ENCODE data around the gene GET4.

Gene GET4

DNA sequence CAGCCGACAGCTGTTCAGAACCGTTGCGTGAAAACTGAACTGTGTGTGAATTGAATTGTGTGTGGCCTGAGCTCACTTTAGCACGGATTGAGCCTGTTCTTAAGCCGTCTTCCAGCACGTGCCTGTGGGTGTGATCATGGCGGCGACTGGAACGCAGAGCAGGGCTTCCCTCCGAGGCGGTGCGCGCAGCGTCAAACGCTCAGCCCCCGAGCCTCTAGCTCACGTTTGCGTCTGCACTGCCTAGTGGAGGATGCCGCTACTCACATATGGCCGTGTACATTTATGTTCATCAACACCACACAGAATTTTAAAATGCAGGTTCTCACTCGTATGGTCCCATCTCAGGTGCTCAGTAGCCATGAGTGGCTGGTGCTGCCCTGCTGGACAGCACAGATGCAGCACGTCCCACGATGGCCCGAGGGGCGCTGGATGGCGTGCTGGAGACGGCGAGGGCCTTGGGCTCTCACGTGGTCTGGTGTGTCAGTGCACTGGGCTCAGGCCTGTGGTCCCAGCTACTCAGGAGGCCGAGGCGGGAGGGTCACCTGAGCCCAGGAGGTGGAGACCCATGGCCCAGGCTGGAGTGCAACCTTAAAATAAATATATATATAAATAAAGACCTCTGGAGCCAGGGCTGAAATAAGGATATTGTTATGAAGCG is 22.1 kb upstream of the GET4 start:
- H3K4me1 Mint-ChIP-seq (ENCODE audit: low read depth), result no peaks in the 10 kb centered on the region
- no peaks in the 10 kb centered on the region for H3K9me3 Mint-ChIP-seq
- no peak overlapping the region for H3K4me3 Mint-ChIP-seq
- no peak overlapping the region for H3K27ac Mint-ChIP-seq
- peaks cover 21% of the 10 kb centered on the region for H3K36me3 Mint-ChIP-seq (ENCODE audit: low read depth)
- no peaks in the 10 kb centered on the region for H3K27me3 Mint-ChIP-seq (ENCODE audit: low read depth)

DNA sequence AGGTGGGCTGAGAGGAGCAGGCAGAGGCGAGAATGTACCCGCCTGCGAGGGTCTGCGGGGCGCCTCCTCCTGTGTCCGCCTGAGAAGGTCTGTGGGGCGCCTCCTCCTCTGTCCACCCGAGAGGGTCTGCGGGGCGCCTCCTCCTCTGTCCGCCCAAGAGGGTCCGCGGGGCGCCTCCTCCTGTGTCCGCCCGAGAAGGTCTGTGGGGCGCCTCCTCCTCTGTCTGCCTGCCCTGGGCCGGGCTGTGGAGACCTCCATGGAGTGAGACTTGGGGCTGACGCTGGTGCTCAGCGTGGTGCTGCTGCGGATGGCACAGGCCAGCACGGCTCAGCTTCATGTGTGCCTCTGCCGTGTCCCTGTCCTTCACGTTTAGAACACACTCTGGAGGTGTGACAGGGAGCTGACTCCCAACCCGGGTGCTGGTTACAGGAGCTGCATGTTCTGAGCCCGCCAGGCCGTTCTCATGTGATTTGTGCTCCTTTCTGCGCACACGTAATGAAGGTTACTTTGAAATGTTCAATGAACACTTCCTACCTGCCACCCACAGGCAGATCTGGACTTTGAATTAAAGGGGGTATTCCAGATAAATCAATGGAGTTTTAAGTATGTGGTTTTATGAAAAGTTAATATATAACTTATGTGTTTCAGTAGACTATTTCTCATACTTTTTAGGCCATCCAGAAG is 20.5 kb upstream of the GET4 start:
- peaks cover 23% of the 10 kb centered on the region for H3K36me3 Mint-ChIP-seq (ENCODE audit: low read depth)
- H3K4me1 Mint-ChIP-seq (ENCODE audit: low read depth), result no peaks in the 10 kb centered on the region
- no peaks in the 10 kb centered on the region for H3K9me3 Mint-ChIP-seq
- no peaks in the 10 kb centered on the region for H3K27me3 Mint-ChIP-seq (ENCODE audit: low read depth)
- no peak overlapping the region for H3K4me3 Mint-ChIP-seq
- no peak overlapping the region for H3K27ac Mint-ChIP-seq

DNA sequence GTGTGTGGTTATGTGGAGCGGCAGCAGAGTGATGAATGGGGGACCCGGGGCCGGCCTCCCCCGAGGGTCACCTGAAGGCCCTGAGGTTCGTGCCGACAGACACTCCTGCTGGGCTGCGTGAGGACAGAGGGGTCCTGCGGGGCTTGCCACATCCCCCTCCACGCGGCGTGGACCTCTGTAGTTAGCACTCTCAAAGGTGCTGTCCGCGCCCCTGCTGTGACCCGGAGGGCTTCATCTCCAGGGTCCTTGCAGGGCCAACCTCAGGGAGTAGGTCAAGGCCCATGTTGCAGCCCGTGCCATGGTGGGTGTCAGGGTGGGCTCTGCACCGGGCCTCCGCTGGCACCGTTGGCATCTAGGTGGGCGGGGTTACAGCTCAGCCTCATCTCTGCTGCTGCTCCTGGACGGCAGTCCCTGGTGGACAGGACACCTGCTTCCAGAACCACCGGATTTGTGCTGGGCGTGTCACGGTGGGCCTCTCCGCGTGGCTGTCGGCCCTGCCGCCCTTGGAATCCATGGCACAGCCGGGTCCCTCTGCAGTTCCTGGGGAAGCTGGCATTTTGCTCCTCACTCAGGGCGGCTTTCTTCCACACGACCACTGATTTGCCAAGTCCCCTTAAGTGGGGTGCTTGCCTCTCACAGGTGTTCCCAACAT is 19.8 kb upstream of the GET4 start:
- peaks cover 29% of the 10 kb centered on the region for H3K36me3 Mint-ChIP-seq (ENCODE audit: low read depth)
- H3K27ac Mint-ChIP-seq, result no peak overlapping the region

DNA sequence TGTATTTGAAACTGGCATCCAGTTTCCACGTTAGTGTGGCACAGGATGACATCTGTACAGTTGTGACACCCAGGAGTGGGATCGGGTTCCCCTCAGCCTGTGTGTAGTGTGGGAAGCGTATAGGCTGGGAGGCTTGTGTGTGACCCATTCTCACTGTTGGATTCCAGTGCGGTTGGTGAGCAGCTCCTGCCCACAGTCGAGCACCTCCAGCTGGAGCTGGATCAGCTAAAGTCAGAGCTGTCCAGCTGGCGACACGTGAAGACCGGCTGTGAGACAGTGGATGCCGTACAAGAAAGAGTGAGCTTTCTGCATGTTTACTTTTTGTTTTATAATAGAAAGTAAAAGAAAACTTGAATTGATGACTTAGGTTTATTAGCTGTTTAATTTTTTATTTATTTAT is 18.7 kb upstream of the GET4 start:
- H3K27ac Mint-ChIP-seq, result no peak overlapping the region
- peaks cover 30% of the 10 kb centered on the region for H3K36me3 Mint-ChIP-seq (ENCODE audit: low read depth)
- H3K27me3 Mint-ChIP-seq (ENCODE audit: low read depth), result no peaks in the 10 kb centered on the region
- H3K4me3 Mint-ChIP-seq, result no peak overlapping the region
- H3K9me3 Mint-ChIP-seq, result no peaks in the 10 kb centered on the region
- H3K4me1 Mint-ChIP-seq (ENCODE audit: low read depth), result no peaks in the 10 kb centered on the region

More for the DNA sequence above, 19.8 kb upstream of the GET4 start:
- no peak overlapping the region for H3K4me3 Mint-ChIP-seq
- no peaks in the 10 kb centered on the region for H3K9me3 Mint-ChIP-seq
- H3K27me3 Mint-ChIP-seq (ENCODE audit: low read depth), result no peaks in the 10 kb centered on the region
- H3K4me1 Mint-ChIP-seq (ENCODE audit: low read depth), result no peaks in the 10 kb centered on the region

DNA sequence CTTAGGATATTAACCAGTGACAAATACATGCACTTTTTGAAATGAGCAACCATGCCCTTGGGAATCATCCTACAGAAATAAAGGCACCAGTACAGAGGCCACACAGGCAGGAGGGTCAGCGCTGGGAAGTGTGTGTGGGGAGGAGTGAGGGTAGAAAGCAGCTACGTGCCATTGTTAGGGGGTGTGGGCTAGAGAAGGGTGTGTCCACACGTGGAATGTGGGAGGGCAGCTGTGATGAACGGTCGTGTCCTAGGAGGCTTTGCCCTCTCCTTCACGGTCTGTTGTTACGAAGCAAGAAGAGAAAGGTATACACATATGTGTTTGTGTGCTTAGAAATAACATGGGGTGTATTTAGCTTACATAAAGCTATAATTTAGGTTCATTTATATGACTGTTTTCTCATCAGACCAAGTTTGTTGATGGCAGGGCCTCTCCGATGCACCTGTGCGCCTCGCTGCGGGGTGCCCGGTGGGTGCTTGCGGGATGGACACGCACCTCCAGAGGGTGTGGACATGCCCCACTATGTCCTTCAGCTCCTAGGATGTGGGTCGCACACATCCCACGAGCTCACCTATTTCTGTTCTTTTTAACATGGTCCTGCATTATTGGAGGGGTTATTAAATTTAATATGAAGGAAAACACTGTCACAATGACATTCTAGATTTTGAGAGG is 16.9 kb upstream of the GET4 start:
- H3K36me3 Mint-ChIP-seq (ENCODE audit: low read depth), result peaks cover 27% of the 10 kb centered on the region

DNA sequence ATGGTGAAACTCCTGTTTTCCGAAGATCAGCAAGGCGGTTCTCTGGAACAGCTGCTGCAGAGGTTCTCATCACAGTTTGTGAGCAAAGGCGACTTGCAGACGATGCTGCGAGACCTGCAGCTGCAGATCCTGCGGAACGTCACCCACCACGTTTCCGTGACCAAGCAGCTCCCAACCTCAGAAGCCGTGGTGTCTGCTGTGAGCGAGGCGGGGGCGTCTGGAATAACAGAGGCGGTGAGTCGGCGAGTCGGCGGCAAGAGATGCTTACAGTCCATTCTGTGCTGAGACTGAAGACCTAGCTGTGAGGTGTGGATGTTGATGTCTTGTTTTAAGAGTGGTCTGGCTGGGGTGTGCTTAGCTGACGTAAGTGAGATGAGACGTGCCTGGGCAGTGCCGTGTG is 16.2 kb upstream of the GET4 start:
- Mint-ChIP-seq H3K27ac (no peak overlapping the region), H3K4me3 (no peak overlapping the region), H3K27me3 (ENCODE audit: low read depth) (no peaks in the 10 kb centered on the region), H3K36me3 (ENCODE audit: low read depth) (peaks cover 28% of the 10 kb centered on the region), H3K9me3 (no peaks in the 10 kb centered on the region), H3K4me1 (ENCODE audit: low read depth) (no peaks in the 10 kb centered on the region)

More for the DNA sequence above, 16.9 kb upstream of the GET4 start:
- no peaks in the 10 kb centered on the region for H3K27me3 Mint-ChIP-seq (ENCODE audit: low read depth)
- no peak overlapping the region for H3K4me3 Mint-ChIP-seq
- H3K27ac Mint-ChIP-seq, result no peak overlapping the region
- no peaks in the 10 kb centered on the region for H3K4me1 Mint-ChIP-seq (ENCODE audit: low read depth)
- no peaks in the 10 kb centered on the region for H3K9me3 Mint-ChIP-seq

DNA sequence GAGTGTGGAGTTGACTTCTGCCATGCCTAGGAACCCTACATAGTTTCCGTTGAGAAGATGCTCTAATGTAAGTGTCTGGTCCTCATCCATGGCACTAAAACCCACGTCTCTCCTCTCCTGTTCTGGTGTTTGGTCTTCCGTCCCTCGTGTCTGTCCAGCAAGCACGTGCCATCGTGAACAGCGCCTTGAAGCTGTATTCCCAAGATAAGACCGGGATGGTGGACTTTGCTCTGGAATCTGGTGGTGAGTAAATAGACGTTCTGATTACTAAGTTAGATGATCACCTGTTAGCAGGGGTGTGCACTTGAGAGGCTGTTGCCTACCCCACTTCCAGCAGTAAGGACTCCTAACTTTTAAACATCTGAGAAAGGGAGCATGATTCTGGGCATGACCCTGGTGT is 15.1 kb upstream of the GET4 start:
- Mint-ChIP-seq H3K9me3 (no peaks in the 10 kb centered on the region), H3K27ac (no peak overlapping the region), H3K27me3 (ENCODE audit: low read depth) (no peaks in the 10 kb centered on the region), H3K4me1 (ENCODE audit: low read depth) (no peaks in the 10 kb centered on the region), H3K4me3 (no peak overlapping the region), H3K36me3 (ENCODE audit: low read depth) (peaks cover 30% of the 10 kb centered on the region)

DNA sequence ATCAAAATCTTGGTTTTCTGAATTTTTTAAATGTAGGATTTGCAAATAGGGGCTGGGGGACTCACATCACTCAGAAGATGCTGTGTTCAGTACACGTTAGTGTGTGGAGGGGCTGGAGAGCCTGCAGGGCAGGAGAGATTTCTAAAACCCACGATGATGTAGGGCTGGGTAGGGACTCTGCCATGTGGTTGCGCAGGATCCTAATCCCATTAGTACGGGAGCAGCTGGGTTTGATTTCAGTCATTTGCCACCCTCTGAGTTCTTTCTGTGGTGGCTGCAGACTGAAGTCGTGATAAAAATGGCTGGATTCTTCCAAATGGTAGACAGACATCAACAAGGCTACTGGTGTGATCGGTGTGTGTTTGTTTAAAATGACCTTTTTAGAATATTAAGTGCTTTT is 14.2 kb upstream of the GET4 start:
- Mint-ChIP-seq H3K27ac (no peak overlapping the region), H3K9me3 (no peaks in the 10 kb centered on the region), H3K27me3 (ENCODE audit: low read depth) (no peaks in the 10 kb centered on the region), H3K36me3 (ENCODE audit: low read depth) (peaks cover 30% of the 10 kb centered on the region), H3K4me3 (no peak overlapping the region), H3K4me1 (ENCODE audit: low read depth) (no peaks in the 10 kb centered on the region)

DNA sequence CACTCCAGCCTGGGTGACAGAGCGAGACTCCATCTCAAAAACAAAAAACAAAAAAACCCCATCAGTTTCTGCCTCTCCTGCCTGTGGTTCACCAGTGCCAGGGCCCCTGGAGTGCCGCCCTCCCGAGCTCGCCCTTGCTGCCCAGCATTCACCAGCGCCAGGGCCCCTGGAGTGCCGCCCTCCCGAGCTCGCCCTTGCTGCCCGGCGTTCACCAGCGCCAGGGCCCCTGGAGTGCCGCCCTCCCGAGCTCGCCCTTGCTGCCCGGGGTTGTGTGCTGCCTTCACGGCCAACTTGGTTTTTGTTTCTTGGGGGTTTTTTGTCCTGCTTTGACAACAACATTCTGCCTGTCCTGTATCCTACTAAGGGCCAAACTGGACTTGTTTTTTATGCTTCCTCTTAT is 13.2 kb upstream of the GET4 start:
- Mint-ChIP-seq H3K4me1 (ENCODE audit: low read depth) (no peaks in the 10 kb centered on the region), H3K36me3 (ENCODE audit: low read depth) (peaks cover 34% of the 10 kb centered on the region), H3K27me3 (ENCODE audit: low read depth) (no peaks in the 10 kb centered on the region), H3K27ac (no peak overlapping the region), H3K9me3 (no peaks in the 10 kb centered on the region), H3K4me3 (no peak overlapping the region)

DNA sequence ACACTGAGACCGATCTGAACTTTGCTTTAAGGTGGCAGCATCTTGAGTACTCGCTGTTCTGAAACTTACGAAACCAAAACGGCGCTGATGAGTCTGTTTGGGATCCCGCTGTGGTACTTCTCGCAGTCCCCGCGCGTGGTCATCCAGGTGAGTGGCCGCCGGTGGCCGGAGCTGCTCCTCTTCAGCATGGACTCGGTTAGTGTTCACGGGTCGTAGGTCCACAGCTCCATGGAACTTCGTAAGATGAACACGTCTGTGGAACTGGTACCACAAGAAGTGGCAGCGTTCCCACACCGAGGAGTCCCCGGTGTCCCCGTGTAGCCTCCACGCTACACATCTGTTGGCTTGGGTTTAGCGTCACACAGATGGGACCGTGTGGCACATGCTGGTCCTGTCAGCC is 10.4 kb upstream of the GET4 start:
- Mint-ChIP-seq H3K4me3 (no peak overlapping the region), H3K4me1 (ENCODE audit: low read depth) (no peaks in the 10 kb centered on the region), H3K27ac (no peak overlapping the region), H3K9me3 (no peaks in the 10 kb centered on the region), H3K36me3 (ENCODE audit: low read depth) (peaks cover 24% of the 10 kb centered on the region), H3K27me3 (ENCODE audit: low read depth) (no peaks in the 10 kb centered on the region)

DNA sequence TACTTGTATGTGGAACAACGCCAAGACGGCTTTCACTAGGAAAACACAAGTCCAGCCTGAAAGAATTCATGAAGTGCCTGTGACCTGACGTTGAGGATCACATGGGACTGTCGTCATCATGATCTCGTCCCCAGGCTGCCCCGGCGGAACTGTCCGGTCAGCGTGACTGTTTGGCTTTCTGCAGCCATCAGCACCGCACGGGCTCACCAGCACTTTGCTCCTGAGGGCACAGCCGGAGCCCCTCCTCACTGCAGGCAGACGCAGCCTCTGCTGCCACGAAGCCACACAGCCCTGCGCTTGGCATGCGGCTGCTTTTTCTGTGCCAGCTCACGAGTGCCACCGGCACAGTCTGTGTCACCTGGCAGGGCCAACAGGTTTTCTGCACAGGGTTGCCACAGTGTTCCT is 9.4 kb upstream of the GET4 start:
- Mint-ChIP-seq H3K27ac (peak overlapping the region; percentile 65), H3K27me3 (ENCODE audit: low read depth) (no peaks in the 10 kb centered on the region), H3K9me3 (no peaks in the 10 kb centered on the region), H3K4me3 (no peak overlapping the region), H3K4me1 (ENCODE audit: low read depth) (no peaks in the 10 kb centered on the region), H3K36me3 (ENCODE audit: low read depth) (peaks cover 16% of the 10 kb centered on the region)

DNA sequence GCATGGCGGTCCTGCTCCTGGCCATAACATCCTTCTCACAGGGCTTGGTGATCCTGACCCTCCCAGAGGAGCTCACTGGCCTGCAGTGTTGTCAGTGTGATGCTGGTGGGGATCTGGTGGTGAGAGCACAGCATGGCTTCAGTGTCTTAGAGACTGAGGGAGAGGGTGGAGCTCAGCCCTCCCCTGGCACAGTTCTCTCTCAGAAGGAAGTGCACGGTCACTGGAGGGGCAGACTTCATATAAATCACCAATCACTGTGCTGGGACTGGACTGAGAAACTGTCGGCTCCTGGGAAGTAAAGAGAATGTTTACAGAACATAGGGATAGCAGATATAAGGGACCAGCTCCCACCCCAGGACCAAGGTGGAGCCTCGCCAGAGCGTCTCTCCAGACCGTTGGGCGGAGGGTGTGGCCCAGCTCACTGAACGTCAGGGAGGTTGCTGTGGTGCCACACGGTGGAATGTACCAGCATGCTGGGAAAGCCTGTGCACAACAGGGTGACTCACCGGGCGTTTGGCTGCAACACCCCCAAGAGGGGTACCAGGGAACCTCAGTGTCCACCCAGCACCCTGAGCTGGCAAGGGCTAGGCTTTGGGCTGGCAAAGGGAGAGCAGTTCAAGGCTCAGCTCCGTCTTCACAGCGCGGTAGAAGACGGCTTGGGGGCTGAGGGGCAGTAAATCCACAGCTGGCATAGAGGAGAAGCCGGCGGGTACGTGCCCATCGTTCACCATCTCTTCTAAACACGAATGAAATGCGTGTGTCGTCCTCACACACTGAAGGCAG is 8.8 kb upstream of the GET4 start:
- no peaks in the 10 kb centered on the region for H3K4me1 Mint-ChIP-seq (ENCODE audit: low read depth)
- H3K4me3 Mint-ChIP-seq, result no peak overlapping the region
- peak overlapping the region; percentile 65 for H3K27ac Mint-ChIP-seq
- peaks cover 15% of the 10 kb centered on the region for H3K36me3 Mint-ChIP-seq (ENCODE audit: low read depth)
- H3K27me3 Mint-ChIP-seq (ENCODE audit: low read depth), result no peaks in the 10 kb centered on the region
- H3K9me3 Mint-ChIP-seq, result no peaks in the 10 kb centered on the region

DNA sequence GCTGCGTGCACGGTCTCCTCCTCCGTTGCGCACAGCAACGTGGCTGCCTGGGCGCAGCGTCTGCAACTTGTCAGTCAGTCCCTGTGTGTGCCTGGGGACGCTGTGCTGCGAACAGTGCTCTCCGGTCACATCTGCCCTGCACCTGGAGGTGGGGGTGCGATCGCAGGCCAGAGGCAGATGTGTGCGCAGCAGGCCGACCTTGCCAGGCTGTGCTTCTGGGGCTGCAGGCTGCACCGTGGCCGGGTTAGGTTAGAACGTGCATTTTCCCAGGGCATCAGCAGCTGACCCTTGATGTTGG is 8.2 kb upstream of the GET4 start:
- Mint-ChIP-seq H3K9me3 (no peaks in the 10 kb centered on the region), H3K4me3 (no peak overlapping the region), H3K27ac (no peak overlapping the region), H3K27me3 (ENCODE audit: low read depth) (no peaks in the 10 kb centered on the region), H3K4me1 (ENCODE audit: low read depth) (peaks cover 2% of the 10 kb centered on the region), H3K36me3 (ENCODE audit: low read depth) (peaks cover 15% of the 10 kb centered on the region)

DNA sequence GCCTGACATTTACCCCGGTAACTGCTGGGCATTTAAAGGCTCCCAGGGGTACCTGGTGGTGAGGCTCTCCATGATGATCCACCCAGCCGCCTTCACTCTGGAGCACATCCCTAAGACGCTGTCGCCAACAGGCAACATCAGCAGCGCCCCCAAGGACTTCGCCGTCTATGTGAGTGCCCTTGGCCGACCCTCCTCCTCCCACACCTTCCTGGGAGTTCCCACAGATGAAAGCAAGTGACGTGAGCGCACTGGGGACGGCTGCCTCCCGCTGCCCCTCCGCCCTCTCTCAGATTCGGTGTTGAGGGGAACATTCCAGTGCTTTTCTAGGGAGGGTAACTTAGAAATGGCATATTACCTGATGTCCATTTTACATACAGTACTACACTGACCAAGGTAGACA is 7.0 kb upstream of the GET4 start:
- H3K9me3 Mint-ChIP-seq, result no peaks in the 10 kb centered on the region
- H3K27me3 Mint-ChIP-seq (ENCODE audit: low read depth), result no peaks in the 10 kb centered on the region
- H3K4me3 Mint-ChIP-seq, result no peak overlapping the region
- peaks cover 15% of the 10 kb centered on the region for H3K36me3 Mint-ChIP-seq (ENCODE audit: low read depth)
- peaks cover 11% of the 10 kb centered on the region for H3K4me1 Mint-ChIP-seq (ENCODE audit: low read depth)
- H3K27ac Mint-ChIP-seq, result no peak overlapping the region

Data from T-helper 1 cell treated with Interleukin-12 subunit alpha and Interleukin-12 subunit beta and Interleukin-4 antibody, amounts not matched to agents 30 μg/mL and 1 μg/mL, for 36 hours (primary cell).